ENCODE results near the gene LGALS7.

GRCh38 chr19:38817081-38817480 is 43.8 kb upstream of the LGALS7 start:
- TF ChIP-seq CTCF (IDR thresholded peaks at IDR 0.05) (no peak), POLR2A (IDR thresholded peaks at IDR 0.05) (no peak), POLR2AphosphoS5 (IDR thresholded peaks at IDR 0.05; ENCODE audit: insufficient read depth in 1 of 2, low read depth in 1 of 2) (no peak)

All from vagina (tissue), 2 donors.